Dendritic cell treated with granulocyte-macrophage colony-stimulating factor and Interleukin-4, amounts not matched to agents 40 ng/mL and 50 ng/mL, for 4 days (primary cell): ENCODE results near the gene ANKHD1.
"Not testable (repeated sequence)": the region's sequence is repeated elsewhere in the genome, so short reads cannot be mapped to it uniquely, and the experiment has no call there.

ENCODE experiments used
- H3K27ac Mint-ChIP-seq: one replicate; pipeline ENCODE4 v1.8.0; 2022; ENCODE audit warnings: mild to moderate bottlenecking, mixed read lengths
- H3K27me3 Mint-ChIP-seq: one replicate; pipeline ENCODE4 v1.8.0; 2022; ENCODE audit warnings: mild to moderate bottlenecking, mixed read lengths
- H3K36me3 Mint-ChIP-seq: one replicate; pipeline ENCODE4 v1.8.0; 2022; ENCODE audit warnings: low read depth, mixed read lengths
- H3K4me1 Mint-ChIP-seq: one replicate; pipeline ENCODE4 v1.8.0; 2022; ENCODE audit warnings: low read depth, mixed read lengths
- H3K4me3 Mint-ChIP-seq: one replicate; pipeline ENCODE4 v1.8.0; 2022; ENCODE audit warnings: mild to moderate bottlenecking, moderate library complexity, mixed read lengths
- H3K9me3 Mint-ChIP-seq: one replicate; pipeline ENCODE4 v1.8.0; 2022; ENCODE audit warnings: mixed read lengths
- intact Hi-C: fragments of 100-400 bp; cut with micrococcal nuclease; formaldehyde crosslinking; loops from one replicate; pipeline ENCODE4 v1.15.0; 2022

The ANKHD1 gene

GRCh38 chr5:140420665-140421361, 19.2 kb downstream of the ANKHD1 start:
- Mint-ChIP-seq H3K36me3 (peaks cover 42% of the 10 kb centered on the region), H3K4me1 (peaks cover 31% of the 10 kb centered on the region), H3K4me3 (no peak overlapping the region), H3K27me3 (no peaks in the 10 kb centered on the region), H3K27ac (no peak overlapping the region), H3K9me3 (no peaks in the 10 kb centered on the region)
- intact Hi-C loops, result no loop called here

- H3K4me1 Mint-ChIP-seq, result peaks cover 31% of the 10 kb centered on the region
- H3K9me3 Mint-ChIP-seq, H3K27me3 Mint-ChIP-seq, intact Hi-C loops, H3K27ac Mint-ChIP-seq, H3K4me3 Mint-ChIP-seq: not testable (repeated sequence)
- peaks cover 39% of the 10 kb centered on the region for H3K36me3 Mint-ChIP-seq
Measured at GRCh38 chr5:140421375-140421774, 19.7 kb downstream of the ANKHD1 start.

- Mint-ChIP-seq H3K4me3 (no peak overlapping the region), H3K36me3 (peaks cover 44% of the 10 kb centered on the region), H3K4me1 (peaks cover 31% of the 10 kb centered on the region), H3K27me3 (no peaks in the 10 kb centered on the region), H3K9me3 (no peaks in the 10 kb centered on the region), H3K27ac (no peak overlapping the region)
- intact Hi-C loops, result no loop called here
Measured at GRCh38 chr5:140423609-140424008, 22.0 kb downstream of the ANKHD1 start.

GRCh38 chr5:140424135-140424534, 22.5 kb downstream of the ANKHD1 start:
- H3K27ac Mint-ChIP-seq, result no peak overlapping the region
- no peaks in the 10 kb centered on the region for H3K9me3 Mint-ChIP-seq
- no peak overlapping the region for H3K4me3 Mint-ChIP-seq
- H3K4me1 Mint-ChIP-seq, result peaks cover 27% of the 10 kb centered on the region
- H3K36me3 Mint-ChIP-seq, result peaks cover 39% of the 10 kb centered on the region
- H3K27me3 Mint-ChIP-seq, result no peaks in the 10 kb centered on the region
- intact Hi-C loops, result no loop called here

- intact Hi-C loops, result not testable (repeated sequence)
Measured at GRCh38 chr5:140427726-140428125, 26.1 kb downstream of the ANKHD1 start.

GRCh38 chr5:140429724-140430123, 28.1 kb downstream of the ANKHD1 start:
- no peak overlapping the region for H3K27ac Mint-ChIP-seq
- no peak overlapping the region for H3K4me3 Mint-ChIP-seq
- H3K27me3 Mint-ChIP-seq, result no peaks in the 10 kb centered on the region
- H3K36me3 Mint-ChIP-seq, result peaks cover 18% of the 10 kb centered on the region
- peaks cover 5% of the 10 kb centered on the region for H3K4me1 Mint-ChIP-seq
- intact Hi-C loops, result no loop called here
- no peaks in the 10 kb centered on the region for H3K9me3 Mint-ChIP-seq

More at GRCh38 chr5:140427726-140428125, 26.1 kb downstream of the ANKHD1 start:
- not testable (repeated sequence) for H3K4me1 Mint-ChIP-seq, H3K27ac Mint-ChIP-seq, H3K27me3 Mint-ChIP-seq, H3K4me3 Mint-ChIP-seq, H3K9me3 Mint-ChIP-seq
- peaks cover 22% of the 10 kb centered on the region for H3K36me3 Mint-ChIP-seq

GRCh38 chr5:140432212-140432611, 30.6 kb downstream of the ANKHD1 start:
- Mint-ChIP-seq H3K36me3 (peaks cover 42% of the 10 kb centered on the region), H3K4me1 (peaks cover 5% of the 10 kb centered on the region), H3K27ac (no peak overlapping the region), H3K4me3 (no peak overlapping the region), H3K27me3 (no peaks in the 10 kb centered on the region), H3K9me3 (no peaks in the 10 kb centered on the region)
- intact Hi-C loops, result no loop called here

GRCh38 chr5:140432916-140433315, 31.3 kb downstream of the ANKHD1 start:
- intact Hi-C loops, result no loop called here
- Mint-ChIP-seq H3K4me1 (peaks cover 5% of the 10 kb centered on the region), H3K36me3 (peaks cover 45% of the 10 kb centered on the region), H3K27ac (no peak overlapping the region), H3K27me3 (no peaks in the 10 kb centered on the region), H3K9me3 (no peaks in the 10 kb centered on the region), H3K4me3 (no peak overlapping the region)

- H3K9me3 Mint-ChIP-seq, H3K27ac Mint-ChIP-seq, H3K27me3 Mint-ChIP-seq, H3K4me1 Mint-ChIP-seq, H3K4me3 Mint-ChIP-seq, intact Hi-C loops: not testable (repeated sequence)
- peaks cover 80% of the 10 kb centered on the region for H3K36me3 Mint-ChIP-seq
Measured at GRCh38 chr5:140457368-140457767, 55.7 kb downstream of the ANKHD1 start.

GRCh38 chr5:140466981-140467742, 65.5 kb downstream of the ANKHD1 start:
- Mint-ChIP-seq H3K27ac (no peak overlapping the region), H3K36me3 (peaks cover 71% of the 10 kb centered on the region), H3K9me3 (no peaks in the 10 kb centered on the region), H3K4me1 (peaks cover 5% of the 10 kb centered on the region), H3K4me3 (no peak overlapping the region), H3K27me3 (no peaks in the 10 kb centered on the region)
- intact Hi-C loops, result no loop called here

- intact Hi-C loops, result no loop called here
- no peak overlapping the region for H3K27ac Mint-ChIP-seq
- peaks cover 5% of the 10 kb centered on the region for H3K4me1 Mint-ChIP-seq
- peaks cover 68% of the 10 kb centered on the region for H3K36me3 Mint-ChIP-seq
- no peaks in the 10 kb centered on the region for H3K9me3 Mint-ChIP-seq
- no peaks in the 10 kb centered on the region for H3K27me3 Mint-ChIP-seq
- no peak overlapping the region for H3K4me3 Mint-ChIP-seq
Measured at GRCh38 chr5:140468188-140468587, 66.6 kb downstream of the ANKHD1 start.

- H3K9me3 Mint-ChIP-seq, result no peaks in the 10 kb centered on the region
- H3K4me3 Mint-ChIP-seq, result no peak overlapping the region
- peaks cover 5% of the 10 kb centered on the region for H3K4me1 Mint-ChIP-seq
- intact Hi-C loops, result no loop called here
- peaks cover 71% of the 10 kb centered on the region for H3K36me3 Mint-ChIP-seq
- no peaks in the 10 kb centered on the region for H3K27me3 Mint-ChIP-seq
- peak overlapping the region; percentile 33 for H3K27ac Mint-ChIP-seq
Measured at GRCh38 chr5:140469259-140469658, 67.6 kb downstream of the ANKHD1 start.

- Mint-ChIP-seq H3K9me3 (no peaks in the 10 kb centered on the region), H3K4me3 (no peak overlapping the region), H3K27ac (no peak overlapping the region), H3K4me1 (no peaks in the 10 kb centered on the region), H3K27me3 (no peaks in the 10 kb centered on the region), H3K36me3 (peaks cover 61% of the 10 kb centered on the region)
- intact Hi-C loops, result no loop called here
Measured at GRCh38 chr5:140480310-140481014, 78.8 kb downstream of the ANKHD1 start.

- peaks cover 62% of the 10 kb centered on the region for H3K36me3 Mint-ChIP-seq
- intact Hi-C loops, result no loop called here
Measured at GRCh38 chr5:140481758-140482157, 80.1 kb downstream of the ANKHD1 start.

More at GRCh38 chr5:140481758-140482157, 80.1 kb downstream of the ANKHD1 start:
- Mint-ChIP-seq H3K27ac (no peak overlapping the region), H3K9me3 (no peaks in the 10 kb centered on the region), H3K4me1 (no peaks in the 10 kb centered on the region), H3K27me3 (no peaks in the 10 kb centered on the region), H3K4me3 (no peak overlapping the region)
